Muscle layer of duodenum (tissue), 2 donors: ENCODE data around the gene SLC39A5.
"Not testable (repeated sequence)": the region's sequence is repeated elsewhere in the genome, so short reads cannot be mapped to it uniquely, and the experiment has no call there.

Experiments
- H3K27ac ChIP-seq: one replicate; pipeline ENCODE4 v1.7.0; 2013; ENCODE audit warnings: mild to moderate bottlenecking, low read length
- H3K27me3 ChIP-seq: one replicate; pipeline ENCODE4 v1.7.0; 2013; ENCODE audit warnings: low read depth, mild to moderate bottlenecking, control low read depth, low read length
- H3K36me3 ChIP-seq, 2 donors: one replicate each; pipeline ENCODE4 v1.7.0; 2013; ENCODE audit warnings: low read length in 2 of 2, control low read depth in 1 of 2, mild to moderate bottlenecking in 1 of 2; ENCODE audit not compliant: insufficient read depth in 2 of 2, control insufficient read depth in 1 of 2
- H3K4me1 ChIP-seq, 2 donors: one replicate each; pipeline ENCODE4 v1.7.0; 2013; ENCODE audit warnings: low read length in 2 of 2, mild to moderate bottlenecking in 2 of 2, control low read depth in 1 of 2, moderate library complexity in 1 of 2; ENCODE audit not compliant: insufficient read depth in 2 of 2, control insufficient read depth in 1 of 2
- H3K4me3 ChIP-seq, 2 donors: one replicate each; pipeline ENCODE4 v1.7.0; 2013; ENCODE audit warnings: low read length in 2 of 2, low read depth in 1 of 2, mild to moderate bottlenecking in 1 of 2
- H3K9me3 ChIP-seq, 2 donors: one replicate each; pipeline ENCODE4 v1.7.0; 2013; ENCODE audit warnings: low read length in 2 of 2, control low read depth in 1 of 2, mild to moderate bottlenecking in 1 of 2; ENCODE audit not compliant: control insufficient read depth in 1 of 2
- donor health status: healthy.

The SLC39A5 gene

GRCh38 chr12:56196818-56197550, 32.9 kb upstream of the SLC39A5 start:
- H3K4me1 ChIP-seq, H3K27ac ChIP-seq, H3K9me3 ChIP-seq, H3K4me3 ChIP-seq, H3K27me3 ChIP-seq, H3K36me3 ChIP-seq: not testable (repeated sequence)

- Histone ChIP-seq H3K36me3 (no peaks in the 10 kb centered on the region), H3K27ac (no peak overlapping the region), H3K4me3 (no peak overlapping the region), H3K4me1 (no peaks in the 10 kb centered on the region), H3K9me3 (no peaks in the 10 kb centered on the region), H3K27me3 (no peaks in the 10 kb centered on the region)
Observed at GRCh38 chr12:56197921-56198635, 31.8 kb upstream of the SLC39A5 start.

GRCh38 chr12:56198836-56199235, 31.0 kb upstream of the SLC39A5 start:
- H3K4me3 ChIP-seq: no peak overlapping the region
- H3K9me3 ChIP-seq: no peaks in the 10 kb centered on the region
- no peaks in the 10 kb centered on the region for H3K27me3 ChIP-seq
- H3K4me1 ChIP-seq: no peaks in the 10 kb centered on the region
- H3K36me3 ChIP-seq: no peaks in the 10 kb centered on the region
- no peak overlapping the region for H3K27ac ChIP-seq

GRCh38 chr12:56202366-56202765, 27.5 kb upstream of the SLC39A5 start:
- Histone ChIP-seq H3K36me3 (peaks cover 20 to 22% of the 10 kb centered on the region in 2 donors), H3K27ac (peak overlapping the region; percentile 31), H3K9me3 (no peaks in the 10 kb centered on the region), H3K27me3 (no peaks in the 10 kb centered on the region), H3K4me3 (no peak overlapping the region), H3K4me1 (no peaks in the 10 kb centered on the region)

DNA sequence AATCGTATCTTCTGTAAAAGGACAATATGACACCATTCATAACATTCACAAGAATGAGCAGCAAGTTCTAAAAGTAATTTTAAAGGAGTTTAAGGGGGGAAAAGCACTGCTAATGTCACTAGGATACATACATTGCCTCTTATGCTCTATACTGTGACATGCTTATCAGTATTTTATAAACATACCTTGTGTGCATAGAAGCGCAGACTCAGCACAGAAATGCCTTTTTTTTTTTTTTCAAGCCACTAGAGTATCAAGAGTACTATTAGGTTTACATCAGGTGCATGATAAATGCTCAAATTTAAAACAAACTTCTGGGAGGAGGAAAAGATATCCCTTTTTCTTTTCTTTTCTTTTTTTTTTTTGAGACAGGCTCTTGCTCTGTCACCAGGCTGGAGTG, 27.0 kb upstream of the SLC39A5 start:
- Histone ChIP-seq H3K27ac (no peak overlapping the region), H3K9me3 (no peaks in the 10 kb centered on the region), H3K27me3 (no peaks in the 10 kb centered on the region), H3K36me3 (peaks cover 25 to 26% of the 10 kb centered on the region in 2 donors), H3K4me1 (no peaks in the 10 kb centered on the region), H3K4me3 (no peak overlapping the region)

DNA sequence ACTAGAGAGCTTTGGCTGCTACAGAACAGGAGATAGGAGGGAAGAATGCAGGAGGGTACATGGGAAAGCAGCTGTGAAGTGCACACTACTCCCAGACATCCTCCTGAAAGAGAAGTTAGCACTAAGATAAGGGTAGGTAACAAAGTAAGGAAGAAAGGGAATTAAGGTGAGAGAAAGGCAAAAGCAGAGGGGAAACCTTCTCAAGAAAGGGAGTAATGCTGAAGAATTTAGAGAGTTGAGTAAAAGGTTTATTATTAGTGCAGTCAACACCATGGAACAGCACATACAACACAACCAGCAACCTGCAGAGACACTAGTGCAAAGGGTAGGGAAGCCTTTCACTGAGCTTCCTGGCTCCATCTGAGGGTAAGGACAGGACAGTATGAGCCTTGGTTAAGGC, 25.6 kb upstream of the SLC39A5 start:
- H3K36me3 ChIP-seq: peaks cover 30 to 34% of the 10 kb centered on the region in 2 donors
- H3K4me3 ChIP-seq: no peak overlapping the region
- no peaks in the 10 kb centered on the region for H3K9me3 ChIP-seq
- no peaks in the 10 kb centered on the region for H3K27me3 ChIP-seq
- H3K4me1 ChIP-seq: no peaks in the 10 kb centered on the region
- H3K27ac ChIP-seq: no peak overlapping the region

GRCh38 chr12:56205445-56205844, 24.4 kb upstream of the SLC39A5 start:
- Histone ChIP-seq H3K36me3 (peaks cover 37 to 44% of the 10 kb centered on the region in 2 donors), H3K27ac (no peak overlapping the region)

GRCh38 chr12:56206452-56207166, 23.2 kb upstream of the SLC39A5 start:
- no peaks in the 10 kb centered on the region for H3K4me1 ChIP-seq
- no peaks in the 10 kb centered on the region for H3K27me3 ChIP-seq
- no peaks in the 10 kb centered on the region for H3K9me3 ChIP-seq
- no peak overlapping the region for H3K27ac ChIP-seq
- no peak overlapping the region for H3K4me3 ChIP-seq
- peaks cover 42 to 51% of the 10 kb centered on the region in 2 donors for H3K36me3 ChIP-seq

More at GRCh38 chr12:56205445-56205844, 24.4 kb upstream of the SLC39A5 start:
- no peak overlapping the region for H3K4me3 ChIP-seq
- no peaks in the 10 kb centered on the region for H3K4me1 ChIP-seq
- no peaks in the 10 kb centered on the region for H3K27me3 ChIP-seq
- H3K9me3 ChIP-seq: no peaks in the 10 kb centered on the region

DNA sequence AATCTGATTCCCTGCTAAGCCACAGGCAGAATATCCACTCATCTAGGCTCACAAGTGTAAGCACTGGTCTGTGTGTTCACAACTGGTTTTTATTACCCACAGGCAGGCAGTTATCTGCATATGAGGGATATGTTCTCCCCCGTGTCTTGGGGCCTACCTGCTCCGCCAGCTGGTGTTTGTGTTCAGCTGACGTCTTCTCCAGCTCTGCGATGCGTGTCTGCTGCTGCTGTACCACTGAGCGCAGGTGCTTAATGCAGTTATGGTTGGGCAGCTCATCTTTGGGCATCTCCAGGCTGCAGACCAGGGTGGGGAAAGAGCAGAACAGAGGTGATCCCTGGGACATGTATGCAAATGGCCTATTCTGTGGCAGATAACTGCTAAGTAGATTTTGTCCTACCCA, 21.8 kb upstream of the SLC39A5 start:
- Histone ChIP-seq H3K36me3 (peaks cover 53 to 64% of the 10 kb centered on the region in 2 donors), H3K9me3 (no peaks in the 10 kb centered on the region), H3K27me3 (no peaks in the 10 kb centered on the region), H3K4me1 (no peaks in the 10 kb centered on the region), H3K4me3 (no peak overlapping the region), H3K27ac (no peak overlapping the region)

DNA sequence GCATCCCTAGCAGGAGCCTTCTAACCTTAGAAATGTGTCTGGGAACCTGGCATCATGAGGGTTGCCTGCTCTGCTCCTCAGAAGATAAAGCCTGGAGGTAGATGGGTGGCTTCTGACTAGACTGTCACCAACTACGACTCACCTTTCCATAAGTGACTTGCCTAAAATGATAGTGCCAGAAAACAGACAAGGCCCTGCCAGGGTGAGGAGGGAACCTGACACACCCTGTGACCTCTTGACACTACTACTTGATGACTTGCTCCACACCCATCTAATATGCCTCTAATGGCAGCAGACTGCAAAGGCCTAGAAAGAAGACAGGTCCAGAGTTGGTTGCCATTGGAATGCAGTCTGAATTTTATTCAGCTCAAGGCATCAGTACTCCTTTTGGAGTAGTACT, 17.5 kb upstream of the SLC39A5 start:
- Histone ChIP-seq H3K36me3 (peaks cover 54 to 78% of the 10 kb centered on the region in 2 donors), H3K4me1 (no peaks in the 10 kb centered on the region), H3K27me3 (no peaks in the 10 kb centered on the region), H3K4me3 (no peak overlapping the region), H3K9me3 (no peaks in the 10 kb centered on the region), H3K27ac (no peak overlapping the region)

GRCh38 chr12:56213878-56214277, 16.0 kb upstream of the SLC39A5 start:
- no peak overlapping the region for H3K4me3 ChIP-seq
- H3K36me3 ChIP-seq: peaks cover 46 to 67% of the 10 kb centered on the region in 2 donors
- H3K27me3 ChIP-seq: no peaks in the 10 kb centered on the region
- H3K4me1 ChIP-seq: no peaks in the 10 kb centered on the region
- H3K9me3 ChIP-seq: no peaks in the 10 kb centered on the region
- no peak overlapping the region for H3K27ac ChIP-seq
